HPDE6-E6E7 (cell line): ENCODE results near the gene SLC25A18.
A peak's percentile ranks its signal among the peaks of the same experiment; 100 is the strongest.
"Not testable (repeated sequence)": the region's sequence is repeated elsewhere in the genome, so short reads cannot be mapped to it uniquely, and the experiment has no call there.

Experiments
- DNase-seq: peaks from one replicate; pipeline ENCODE4 v3.0.0; 2011; ENCODE audit warnings: missing footprints; ENCODE audit errors: extremely low spot score

The SLC25A18 gene

DNA sequence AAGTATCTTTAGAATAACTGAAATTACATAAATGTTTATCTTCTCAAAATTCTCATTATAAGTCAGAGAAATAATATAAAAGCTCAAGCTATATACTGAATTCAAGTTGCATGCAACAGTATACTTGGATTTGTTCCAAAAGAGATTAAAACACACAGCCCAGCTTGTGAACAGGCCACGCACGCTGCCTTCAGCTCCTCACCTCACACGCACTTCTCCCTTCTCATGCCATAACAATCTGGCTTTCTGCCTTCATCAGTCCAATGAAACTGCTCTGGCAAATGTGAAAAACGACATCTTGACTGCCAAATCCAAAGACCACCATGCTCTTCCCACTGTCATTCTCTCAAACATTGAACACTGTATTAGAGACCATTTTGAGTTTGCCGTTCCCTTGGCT is 43.2 kb downstream of the SLC25A18 start:
- DNase-seq: no peak

DNA sequence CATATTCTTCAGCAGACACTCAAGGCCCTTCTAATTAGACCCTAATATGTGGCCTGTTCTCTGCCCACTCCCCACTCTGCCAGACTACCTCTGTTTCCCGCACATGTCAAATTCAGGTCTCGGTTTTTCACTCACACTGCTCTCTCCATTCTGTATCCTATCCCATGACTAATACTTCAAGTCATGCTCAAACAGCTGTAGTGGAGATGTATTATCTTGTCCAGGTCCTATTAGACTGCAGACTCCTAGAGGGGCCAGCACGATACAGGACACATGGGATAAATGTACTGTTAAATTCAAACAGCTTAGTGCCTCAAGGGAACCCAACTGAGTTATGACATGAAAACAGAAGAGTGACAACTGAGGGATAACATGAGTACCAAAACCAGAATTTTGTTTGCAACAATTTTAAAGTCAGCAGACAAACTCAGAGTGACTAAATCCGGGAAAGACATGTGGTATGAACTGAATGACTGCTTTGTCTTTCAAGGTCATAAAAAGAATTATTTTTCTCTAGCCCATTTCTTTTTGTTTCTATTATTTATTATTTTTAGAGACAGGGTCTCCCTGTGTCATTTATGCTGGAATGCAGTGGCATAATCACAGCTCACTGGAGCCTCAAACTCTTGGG is 44.7 kb downstream of the SLC25A18 start:
- DNase-seq: no peak

DNA sequence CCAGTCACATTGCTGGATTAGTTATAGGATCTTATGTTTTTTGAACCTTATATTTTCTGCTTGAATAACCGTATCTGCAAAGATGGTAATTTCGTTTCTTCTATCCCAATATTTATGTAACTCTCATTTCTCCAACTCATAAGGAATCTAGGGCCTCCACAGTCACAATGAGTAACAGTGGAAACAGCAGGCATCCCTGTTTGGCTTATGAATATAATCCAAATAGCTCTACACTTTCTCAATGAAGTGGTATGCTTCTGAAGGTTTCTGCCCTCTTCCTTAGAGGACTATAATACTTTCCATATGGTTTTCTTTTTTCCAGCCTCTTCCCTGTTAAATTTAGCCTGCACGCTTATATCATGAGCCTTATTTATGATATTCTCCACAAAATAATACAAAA is 48.8 kb downstream of the SLC25A18 start:
- DNase-seq: no peak

DNA sequence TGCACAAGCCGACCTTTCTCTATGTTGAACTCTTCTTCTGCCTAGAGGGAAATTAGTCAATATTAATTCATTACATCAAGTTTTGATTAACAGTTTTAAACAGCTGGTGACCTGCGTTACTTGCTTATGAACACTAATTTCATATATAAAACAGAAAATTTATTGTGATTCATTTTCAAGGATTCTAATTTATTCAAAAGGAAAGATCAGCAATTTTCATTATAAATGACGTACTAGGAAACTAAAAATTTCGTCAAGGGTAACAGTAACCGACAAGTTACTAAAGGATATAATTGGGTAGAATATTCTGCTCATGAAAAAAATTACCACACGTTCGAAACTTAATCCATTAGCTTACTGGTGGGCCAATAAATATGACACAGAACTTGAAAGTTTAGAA is 50.0 kb downstream of the SLC25A18 start:
- DNase-seq: no peak

DNA sequence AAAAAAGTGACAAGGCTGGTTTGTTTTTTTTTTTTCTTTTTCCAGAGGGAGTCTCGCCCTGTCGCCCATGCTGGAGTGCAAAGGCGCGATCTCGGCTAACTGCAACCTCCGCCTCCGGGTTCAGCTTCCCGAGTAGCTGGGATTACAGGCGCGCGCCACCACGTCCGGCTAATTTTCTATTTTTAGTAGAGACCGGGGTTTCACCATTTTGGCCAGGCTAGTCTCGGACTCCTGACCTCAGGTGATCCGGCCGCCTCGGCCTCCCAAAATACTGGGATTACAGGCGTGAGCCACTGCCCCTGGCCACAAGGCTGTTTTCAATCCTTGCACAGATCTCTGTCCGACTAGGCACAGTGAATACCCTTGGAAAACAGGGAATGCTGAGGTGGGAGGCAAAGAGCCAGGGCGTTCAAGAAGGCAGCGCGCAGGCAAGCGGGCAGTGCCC is 64.7 kb downstream of the SLC25A18 start:
- no peak for DNase-seq

DNA sequence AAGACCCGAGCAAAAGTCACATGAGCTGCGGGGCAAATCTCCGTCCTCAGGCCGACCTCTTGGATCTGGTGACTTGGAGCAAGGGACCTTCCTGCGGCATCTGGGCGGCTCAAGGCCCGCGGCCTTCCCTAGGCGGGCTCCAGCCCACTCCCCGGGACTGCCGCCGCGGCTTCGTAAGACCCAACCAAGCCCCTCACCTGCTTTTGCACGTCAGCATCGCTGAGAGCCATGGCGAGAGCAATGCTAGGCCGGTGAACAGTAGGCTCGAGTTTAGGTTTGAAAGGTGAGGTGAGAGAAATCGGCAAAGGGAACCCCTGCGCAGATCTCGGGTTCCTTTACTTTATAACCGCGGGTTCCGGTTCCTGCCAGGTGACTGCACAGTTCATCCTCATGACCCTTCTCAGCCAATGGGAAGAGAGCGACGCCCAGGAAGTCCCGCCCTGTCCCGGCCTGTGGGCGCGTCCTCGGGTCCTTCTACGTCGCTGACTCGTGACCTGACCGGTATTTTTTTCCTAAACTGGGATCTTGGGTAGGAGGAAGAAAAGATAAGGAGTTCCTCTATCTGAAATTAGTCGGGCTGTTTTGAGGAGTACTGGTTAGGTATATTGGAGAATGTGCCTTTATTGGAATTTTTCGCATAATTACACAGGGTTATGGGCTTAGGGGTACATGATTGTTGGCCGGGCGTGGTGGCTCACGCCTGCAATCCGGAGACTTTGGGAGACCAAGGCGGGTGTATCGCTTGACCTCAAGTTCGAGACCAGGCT is 65.3 kb downstream of the SLC25A18 start, which contains the start of gene ATP6V1E1:
Gene ATP6V1E1, minus strand, starts transcription at position 344 of the 767 bp plus-strand sequence. Its CDS starts 114 bp downstream, at position 230.
- DNase-seq: peak; percentile 95

DNA sequence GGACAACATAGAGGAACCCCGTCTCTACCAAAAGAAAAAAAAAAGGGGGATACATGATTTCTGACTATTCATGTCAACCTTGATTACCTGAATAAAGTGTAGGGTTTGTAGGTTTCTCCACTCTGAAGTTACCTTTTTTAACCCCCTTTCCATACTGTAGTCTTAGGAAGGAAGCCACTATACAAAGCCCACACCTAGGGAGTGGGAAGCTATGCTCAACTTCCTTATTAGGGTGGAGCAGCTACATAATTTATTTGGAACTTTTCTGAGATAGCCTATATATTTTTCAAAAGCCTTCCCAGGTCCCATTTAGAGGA is 65.8 kb downstream of the SLC25A18 start:
- no peak for DNase-seq

DNA sequence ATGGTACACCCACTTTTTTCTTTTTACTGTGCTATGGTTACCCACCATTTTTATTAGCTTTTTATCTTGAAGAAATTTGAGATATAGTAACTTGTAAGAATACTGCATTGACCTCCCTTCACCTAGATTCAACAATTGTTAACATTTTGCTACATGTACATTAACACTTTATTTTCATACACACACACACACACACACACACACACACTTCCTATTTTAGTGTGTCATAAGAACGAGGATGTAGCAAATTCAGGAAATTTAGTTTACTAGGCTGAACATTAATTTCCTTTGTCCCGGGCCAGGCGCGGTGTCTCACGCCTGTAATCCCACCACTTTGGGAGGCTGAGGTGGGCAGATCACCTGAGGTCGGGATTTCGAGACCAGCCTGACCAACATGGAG is 66.3 kb downstream of the SLC25A18 start:
- no peak for DNase-seq

DNA sequence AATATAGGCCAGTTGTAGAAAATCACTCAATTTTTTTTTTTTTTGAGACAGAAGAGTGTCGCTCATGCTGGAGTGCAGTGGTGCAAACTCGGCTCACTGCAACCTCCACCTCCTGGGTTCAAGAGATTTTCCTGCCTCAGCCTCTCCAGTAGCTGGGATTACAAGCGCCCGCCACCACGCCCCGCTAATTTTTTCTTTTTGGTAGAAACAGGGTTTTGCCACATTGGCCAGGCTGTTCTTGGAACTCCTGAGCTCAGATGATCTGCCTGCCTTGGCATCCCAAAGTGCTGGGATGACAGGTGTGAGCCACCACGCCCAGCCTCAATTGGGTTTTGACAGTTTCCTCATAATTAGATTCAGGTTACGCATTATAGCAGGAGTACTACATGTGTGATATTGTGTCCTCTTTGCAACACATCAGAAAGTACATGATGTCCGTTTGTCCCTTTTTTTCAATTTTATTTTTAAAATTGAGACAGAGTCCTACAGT is 67.8 kb downstream of the SLC25A18 start:
- no peak for DNase-seq

DNA sequence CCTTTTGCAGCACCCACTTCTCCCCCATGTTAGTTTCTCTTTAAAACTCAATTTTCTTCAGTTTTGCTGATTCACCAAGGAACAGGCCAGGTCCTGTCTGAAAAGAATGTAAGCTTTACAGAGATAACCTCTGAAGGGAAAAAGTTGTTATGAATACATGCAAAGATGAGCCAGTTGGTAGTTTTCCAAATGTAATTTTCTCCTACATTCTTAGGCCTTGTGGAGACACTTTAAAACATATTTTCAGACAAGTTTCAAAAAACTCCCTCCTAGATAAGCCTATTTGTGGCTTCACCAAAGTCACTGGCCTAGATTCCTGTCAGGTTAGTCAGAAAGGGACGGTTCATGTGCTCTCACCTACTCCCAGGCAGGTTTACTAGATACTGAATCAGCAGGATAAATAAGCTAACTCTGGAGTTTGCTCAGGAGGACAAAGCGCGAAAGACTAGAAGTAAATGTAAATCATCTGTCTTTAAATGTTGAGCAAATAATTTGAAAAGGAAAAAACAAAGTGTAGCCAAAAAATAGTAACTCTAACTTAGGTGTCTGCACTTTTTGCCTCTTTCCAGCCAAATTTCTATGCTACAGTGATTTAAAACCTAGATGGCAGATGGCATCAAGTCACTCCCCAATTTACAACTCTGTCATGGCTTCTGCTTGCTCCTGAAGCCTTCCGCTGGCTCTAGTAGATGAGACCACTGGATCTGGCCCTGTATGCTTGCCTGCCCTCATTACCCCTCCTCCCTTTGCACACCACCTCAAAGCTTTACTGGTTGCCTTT is 70.1 kb downstream of the SLC25A18 start:
- peak; percentile 82 for DNase-seq

DNA sequence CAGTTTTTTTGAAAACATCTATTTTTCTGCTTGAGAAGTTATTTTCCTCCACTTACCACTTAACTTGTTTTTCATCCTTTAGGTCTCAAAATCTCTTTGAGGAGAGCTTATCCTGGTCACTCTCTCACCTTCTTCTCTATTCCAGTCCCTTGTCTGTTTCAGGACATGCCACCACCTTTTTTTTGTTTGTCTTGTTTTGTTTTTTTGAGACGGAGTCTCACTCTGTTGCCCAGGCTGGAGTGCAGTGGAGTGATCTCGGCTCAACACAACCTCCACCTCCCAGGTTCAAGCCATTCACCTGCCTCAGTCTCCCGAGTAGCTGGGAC is 70.7 kb downstream of the SLC25A18 start:
- no peak for DNase-seq

DNA sequence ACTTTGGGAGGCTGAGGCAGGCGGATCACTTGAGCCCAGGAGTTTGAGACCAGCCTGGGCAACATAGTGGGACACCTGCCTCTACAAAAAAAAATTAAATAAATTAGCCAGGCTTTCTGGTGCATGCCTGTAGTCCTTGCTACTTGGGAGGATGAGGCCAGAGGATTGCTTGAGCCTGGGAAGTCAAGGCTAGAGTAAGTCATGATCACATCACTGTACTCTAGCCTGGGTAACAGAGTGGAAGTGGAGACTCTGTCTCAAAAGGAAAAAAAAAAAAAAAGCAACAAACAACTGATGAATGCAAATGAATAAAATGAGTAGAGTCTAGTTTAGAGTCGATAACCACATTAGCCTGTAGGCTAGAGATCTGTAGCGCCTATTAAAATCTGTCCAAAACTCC is 71.4 kb downstream of the SLC25A18 start:
- DNase-seq: no peak

DNA sequence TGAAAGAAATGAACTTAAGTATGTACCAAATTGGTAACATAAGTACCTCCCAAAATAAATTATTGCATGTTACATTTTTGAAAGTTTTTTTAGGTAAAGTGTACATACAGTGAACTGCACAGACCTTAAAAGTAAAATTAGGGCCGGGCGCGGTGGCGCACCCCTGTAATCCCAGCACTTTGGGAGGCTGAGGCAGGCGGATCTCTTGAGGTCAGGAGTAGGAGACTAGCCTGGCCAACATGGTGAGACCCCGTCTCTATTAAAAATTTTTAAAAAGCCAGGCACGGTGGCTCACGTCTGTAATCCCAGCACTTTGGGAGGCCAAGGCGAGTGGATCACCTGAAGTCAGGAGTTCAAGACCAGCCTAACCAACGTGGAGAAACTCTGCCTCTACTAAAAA is 73.6 kb downstream of the SLC25A18 start:
- not testable (repeated sequence) for DNase-seq

DNA sequence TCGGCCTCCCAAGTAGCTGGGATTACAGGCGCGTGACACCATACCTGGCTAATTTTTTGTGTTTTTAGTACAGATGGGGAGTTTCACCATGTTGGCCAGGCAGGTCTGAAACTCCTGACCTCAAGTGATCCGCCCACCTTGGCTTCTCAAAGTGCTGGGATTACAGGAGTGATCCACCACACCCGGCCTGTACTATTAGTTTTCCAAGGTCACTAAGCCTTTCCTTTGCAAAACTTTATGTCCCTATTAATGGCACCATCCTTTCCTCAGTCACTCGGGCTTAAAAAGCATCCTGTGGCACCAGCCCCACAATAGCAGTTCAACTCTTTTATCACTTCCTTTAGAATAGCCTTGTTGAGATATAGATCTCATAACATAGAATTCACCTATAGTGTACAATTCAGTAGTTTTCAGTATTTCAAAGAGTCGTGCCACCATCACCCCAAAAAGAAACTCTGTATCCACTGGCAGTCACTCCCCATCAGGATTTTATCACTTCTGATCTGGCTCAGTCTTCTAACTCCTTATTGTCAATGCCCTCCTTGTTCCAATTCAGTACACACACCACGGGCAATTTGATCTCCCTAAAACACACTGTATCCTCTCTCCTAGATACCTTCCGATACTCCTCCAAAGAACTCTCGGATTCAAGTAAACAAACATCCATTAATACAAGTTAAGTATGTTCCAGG is 74.3 kb downstream of the SLC25A18 start:
- no peak for DNase-seq

DNA sequence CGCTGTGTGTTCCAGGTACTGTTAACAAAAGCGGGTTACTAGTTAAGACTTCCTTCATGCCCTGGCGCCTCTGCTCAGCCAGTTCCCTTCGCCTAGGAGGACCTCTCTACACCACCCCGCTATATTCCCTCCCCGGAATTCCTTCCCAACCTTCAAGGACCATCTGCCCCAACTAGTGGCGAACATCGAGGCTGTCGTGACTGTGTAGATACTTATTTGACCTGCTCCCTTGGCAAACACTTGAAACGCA is 74.8 kb downstream of the SLC25A18 start:
- DNase-seq: no peak

DNA sequence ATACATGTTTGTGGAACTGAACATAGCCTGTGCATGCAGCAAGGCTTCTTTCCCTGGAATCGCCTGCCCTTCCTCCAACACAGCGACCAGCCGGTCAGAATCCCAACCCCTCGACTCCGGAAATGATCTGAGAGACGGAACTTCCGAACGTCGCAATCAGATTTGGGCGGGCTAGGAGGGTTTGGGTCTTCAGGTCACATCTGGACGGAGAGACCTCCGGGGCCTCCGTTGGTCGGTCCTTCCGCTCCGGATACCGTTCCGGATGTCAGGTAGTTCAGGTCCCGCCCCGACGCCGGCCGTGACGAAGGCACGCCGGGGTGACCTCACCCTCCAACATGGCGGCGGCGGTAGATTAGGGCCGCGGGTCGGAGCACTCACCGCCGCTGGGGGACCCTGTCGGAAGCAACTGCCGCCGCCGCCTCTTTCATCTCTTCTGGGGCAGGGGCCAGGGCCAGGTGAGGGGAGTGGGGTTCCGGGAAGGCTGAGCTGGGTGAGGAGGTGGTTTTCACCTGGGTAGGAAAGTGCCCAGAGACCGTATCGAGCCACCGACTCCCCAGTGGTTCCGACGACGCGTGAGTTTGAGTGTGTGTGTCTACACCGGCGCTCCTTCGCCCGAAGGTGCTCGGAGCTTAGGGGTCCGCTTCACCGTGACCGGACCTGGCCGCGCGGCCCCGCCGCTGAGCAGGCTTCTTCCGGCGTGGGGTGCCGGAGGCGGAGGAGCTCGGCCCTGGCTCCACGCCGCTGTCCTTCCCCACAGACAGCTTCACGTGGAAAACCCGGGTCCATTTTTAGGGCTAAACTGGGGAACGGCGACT is 75.3 kb downstream of the SLC25A18 start, which contains the start of gene BCL2L13:
Gene BCL2L13, plus strand, starts transcription at position 326 of the 815 bp plus-strand sequence. CDS start 16,955 bp downstream, outside the sequence.
- peak; percentile 80 for DNase-seq

DNA sequence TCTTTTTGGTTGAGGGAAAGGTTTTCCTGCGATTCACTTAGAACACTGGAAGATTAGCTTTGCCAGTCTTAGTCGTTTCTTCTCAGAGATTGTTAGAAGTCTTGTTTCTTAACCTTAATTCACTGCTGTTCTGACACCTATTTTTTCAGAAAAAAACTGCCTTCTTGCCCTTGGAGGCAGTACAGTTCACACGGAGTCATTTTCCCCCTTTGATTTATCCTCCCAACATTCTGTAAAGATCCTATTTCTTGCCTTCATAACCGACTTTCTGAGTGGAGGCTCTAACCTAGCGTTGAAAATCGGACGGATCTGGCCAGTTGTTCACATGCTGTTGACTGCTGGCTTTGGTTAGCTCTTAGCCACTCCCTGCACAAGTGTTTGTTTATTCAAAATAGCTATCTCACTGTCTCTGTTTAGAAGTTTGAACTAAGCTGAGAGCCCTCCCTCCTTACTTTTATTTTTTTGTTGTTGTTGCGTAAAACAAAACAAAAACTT is 76.0 kb downstream of the SLC25A18 start:
- DNase-seq: peak; percentile 21
